GM23338 (cell line): ENCODE results near the gene CNPY1. TPM values are rescaled to one million over a fixed set of nuclear protein-coding genes. Genes with fewer than 3 reads are reported as not detected.

Experiments
- ATAC-seq: fragments of 200-7000 bp; cut with Tn5 transposase; 3 replicates; pipeline ENCODE4 v1.9.1; 2020
- DNase-seq: peaks from one replicate; pipeline ENCODE4 v3.0.0-alpha.2; 2015; ENCODE audit warnings: low spot score
- H2AFZ ChIP-seq: fragments of 200-600 bp; sonication (generic); 2 replicates; pipeline ENCODE4 v1.8.0; 2016; ENCODE audit warnings: antibody characterized with exemption, mild to moderate bottlenecking, moderate library complexity
- H3F3A ChIP-seq: fragments of 200-600 bp; sonication (generic); replicated peaks from 2 replicates; pipeline ENCODE4 v1.8.0; 2017; ENCODE audit warnings: antibody characterized with exemption, mixed run types, low read depth
- H3K27ac ChIP-seq: fragments of 200-600 bp; sonication (generic); 2 replicates; pipeline ENCODE4 v1.6.1; 2016; ENCODE audit warnings: low read depth
- H3K27me3 ChIP-seq: fragments of 200-600 bp; sonication (generic); 2 replicates; pipeline ENCODE4 v1.8.0; 2016; ENCODE audit warnings: mild to moderate bottlenecking, mixed run types, moderate library complexity; ENCODE audit not compliant: insufficient read depth
- H3K36me3 ChIP-seq: fragments of 200-600 bp; sonication (generic); 2 replicates; pipeline ENCODE4 v1.8.0; 2016; ENCODE audit warnings: mild to moderate bottlenecking; ENCODE audit not compliant: insufficient read depth
- H3K4me1 ChIP-seq: fragments of 200-600 bp; sonication (generic); 2 replicates; pipeline ENCODE4 v1.8.0; 2016; ENCODE audit warnings: mild to moderate bottlenecking, moderate library complexity; ENCODE audit not compliant: insufficient read depth
- H3K4me2 ChIP-seq: fragments of 200-600 bp; sonication (generic); 2 replicates; pipeline ENCODE4 v1.7.1; 2017; ENCODE audit warnings: mixed run types
- H3K4me3 ChIP-seq: fragments of 200-600 bp; sonication (generic); 2 replicates; pipeline ENCODE4 v1.6.1; 2016; ENCODE audit warnings: mixed run types
- H3K79me2 ChIP-seq: fragments of 200-600 bp; sonication (generic); replicated peaks from 2 replicates; pipeline ENCODE4 v1.8.0; 2017; ENCODE audit warnings: mild to moderate bottlenecking; ENCODE audit not compliant: insufficient read depth
- H3K9me2 ChIP-seq: fragments of 200-600 bp; sonication (generic); 2 replicates; pipeline ENCODE4 v1.8.0; 2017; ENCODE audit not compliant: insufficient read depth
- H4K20me1 ChIP-seq: fragments of 200-600 bp; sonication (generic); replicated peaks from 2 replicates; pipeline ENCODE4 v1.8.0; 2017; ENCODE audit warnings: mild to moderate bottlenecking; ENCODE audit not compliant: insufficient read depth
- H3K27ac Mint-ChIP-seq: 2 replicates; pipeline ENCODE4 v1.8.0; 2020; ENCODE audit warnings: inconsistent platforms, mild to moderate bottlenecking, moderate library complexity, mixed read lengths
- H3K27me3 Mint-ChIP-seq: 3 replicates; pipeline ENCODE4 v1.8.0; 2022; ENCODE audit warnings: low read depth, mild to moderate bottlenecking, moderate library complexity, mixed read lengths, inconsistent platforms; ENCODE audit not compliant: insufficient read depth, poor library complexity
- H3K36me3 Mint-ChIP-seq: 3 replicates; pipeline ENCODE4 v1.8.0; 2021; ENCODE audit warnings: low read depth, mild to moderate bottlenecking, inconsistent platforms, moderate library complexity, mixed read lengths
- H3K4me1 Mint-ChIP-seq: 3 replicates; pipeline ENCODE4 v1.8.0; 2020; ENCODE audit warnings: mild to moderate bottlenecking, inconsistent platforms, mixed read lengths
- H3K4me3 Mint-ChIP-seq: 3 replicates; pipeline ENCODE4 v1.8.0; 2021; ENCODE audit warnings: moderate library complexity, mild to moderate bottlenecking, inconsistent platforms, mixed read lengths
- H3K9me3 Mint-ChIP-seq: 3 replicates; pipeline ENCODE4 v1.8.0; 2020; ENCODE audit warnings: moderate library complexity, mild to moderate bottlenecking, inconsistent platforms, mixed read lengths
- CREB1 ChIP-seq: fragments of 250-450 bp; sonication (Bioruptor Pico); IDR thresholded peaks from 2 replicates; pipeline ENCODE4 v1.5.0; 2020; ENCODE audit warnings: low read depth, mild to moderate bottlenecking, moderate library complexity
- CTCF ChIP-seq, 2 experiments: fragments of 200-600 bp in 1 of 2; sonication (generic) in 1 of 2; conservative IDR thresholded peaks; 2 replicates each; pipeline versions ENCODE4 v1.5.1 to v1.6.1; 2016 to 2017; ENCODE audit warnings: antibody characterized with exemption in 2 of 2, low read depth in 2 of 2, mild to moderate bottlenecking in 2 of 2, moderate library complexity in 1 of 2
- EZH2phosphoT487 ChIP-seq: fragments of 200-600 bp; sonication (generic); IDR thresholded peaks from one replicate; pipeline ENCODE4 v1.8.1; 2018; ENCODE audit warnings: antibody characterized with exemption; ENCODE audit not compliant: unreplicated experiment
- JUNB ChIP-seq: IDR thresholded peaks from one replicate; pipeline ENCODE4 v1.6.1; 2016; ENCODE audit warnings: antibody characterized with exemption; ENCODE audit not compliant: unreplicated experiment
- POLR2AphosphoS5 ChIP-seq: IDR thresholded peaks from 2 replicates; pipeline ENCODE4 v1.6.1; 2016; ENCODE audit warnings: antibody characterized with exemption, low read depth
- REST ChIP-seq: IDR thresholded peaks from one replicate; pipeline ENCODE4 v1.6.1; 2018; ENCODE audit warnings: antibody characterized with exemption; ENCODE audit not compliant: unreplicated experiment
- ZNF114 ChIP-seq: fragments of 250-450 bp; sonication (Bioruptor Pico); IDR thresholded peaks from 2 replicates; pipeline ENCODE4 v1.5.0; 2020; ENCODE audit warnings: mild to moderate bottlenecking, moderate library complexity
- ZNF331 ChIP-seq: fragments of 250-450 bp; sonication (Bioruptor Pico); IDR thresholded peaks from 2 replicates; pipeline ENCODE4 v1.5.0; 2020; ENCODE audit warnings: low read depth, mild to moderate bottlenecking, moderate library complexity
- ZNF462 ChIP-seq: fragments of 250-450 bp; sonication (Bioruptor Pico); IDR thresholded peaks from 2 replicates; pipeline ENCODE4 v1.5.0; 2020; ENCODE audit warnings: mild to moderate bottlenecking, moderate library complexity
- polyA plus RNA-seq: library from polyadenylated mRNA; unstranded; fragments of >200 nt; fragmentation: Nextera tagmentation; extraction: Ambion mirVana; gene quantifications from 2 replicates; pipeline ENCODE4 v1.2.1, GENCODE V29; 2016
- total RNA-seq: library from RNA; depleted of rRNA; stranded (reverse); fragments of >200 nt; shearing (Covaris generic); gene quantifications from 2 replicates; pipeline ENCODE4 v1.2.3, GENCODE V29; 2014

Gene CNPY1
- total and polyA plus RNA-seq, 2 experiments from 2014 or later = not detected

- no peaks in the 10 kb centered on the region for H4K20me1 ChIP-seq
- H3K36me3 Mint-ChIP-seq = no peaks in the 10 kb centered on the region
- DNase-seq (no peak), ATAC-seq (peak; percentile 61)
- no peaks in the 10 kb centered on the region for H3K27me3 ChIP-seq
- H2AFZ ChIP-seq = no peak overlapping the region
- no peak overlapping the region for H3K4me2 ChIP-seq
- H3K4me1 Mint-ChIP-seq = peaks cover 5% of the 10 kb centered on the region
- no peaks in the 10 kb centered on the region for H3K36me3 ChIP-seq
- H3K27me3 Mint-ChIP-seq = peaks cover 7% of the 10 kb centered on the region
- no peak overlapping the region for H3K27ac ChIP-seq
- no peaks in the 10 kb centered on the region for H3K4me1 ChIP-seq
- H3K4me3 ChIP-seq = no peak overlapping the region
- H3F3A ChIP-seq = no peaks in the 10 kb centered on the region
- no peaks in the 10 kb centered on the region for H3K79me2 ChIP-seq
- no peak for TF ChIP-seq CTCF (conservative IDR thresholded peaks at IDR 0.05; ENCODE audit: low read depth in 2 of 2)
- no peak for TF ChIP-seq CREB1 (CRISPR knock-in tag)
- TF ChIP-seq EZH2phosphoT487 = no peak
- TF ChIP-seq REST = no peak
- no peak for TF ChIP-seq JUNB
- TF ChIP-seq ZNF331 (CRISPR knock-in tag) = no peak
- no peak for TF ChIP-seq ZNF462 (CRISPR knock-in tag)
- no peak for TF ChIP-seq POLR2AphosphoS5
- TF ChIP-seq ZNF114 = no peak
- H3K4me3 Mint-ChIP-seq = no peak overlapping the region
- H3K27ac Mint-ChIP-seq = no peak overlapping the region
- no peaks in the 10 kb centered on the region for H3K9me3 Mint-ChIP-seq
- H3K9me2 ChIP-seq = no peaks in the 10 kb centered on the region
Measured at GRCh38 chr7:155581107-155581830, 34.9 kb upstream of the CNPY1 start.
